ENCODE results near the gene FAN1. TPM values are rescaled to one million over a fixed set of nuclear protein-coding genes. Genes with fewer than 3 reads are reported as not detected.

The FAN1 gene
- total and polyA plus RNA-seq, 9 of the 15 experiments (the other 6 are each of a cell fraction or from before 2014, with no cell fraction given): 1.5 to 16.8 (median 12.0) TPM

GRCh38 chr15:30990446-30991254, 86.9 kb downstream of the FAN1 start (continued):
- TF ChIP-seq NCOA4 (IDR thresholded peaks at IDR 0.05; ENCODE audit: partially characterized antibody) (no peak), ZNF507 (tag; conservative IDR thresholded peaks at IDR 0.05) (no peak), MECOM (CRISPR knock-in tag; IDR thresholded peaks at IDR 0.05) (no peak), ZNF316 (IDR thresholded peaks at IDR 0.05) (no peak), BCLAF1 (IDR thresholded peaks at IDR 0.05; ENCODE audit: borderline replicate concordance in 1 of 2, control insufficient read depth in 1 of 2, low read depth in 2 of 2, low read length in 1 of 2) (no peak), ZNF134 (CRISPR knock-in tag; conservative IDR thresholded peaks at IDR 0.05) (no peak), ZNF436 (CRISPR knock-in tag; IDR thresholded peaks at IDR 0.05) (no peak), HDAC2 (IDR thresholded peaks at IDR 0.05) (no peak), SAFB2 (IDR thresholded peaks at IDR 0.05; ENCODE audit: borderline replicate concordance, low read depth, low read length, severe bottlenecking) (no peak), RNF2 (IDR thresholded peaks at IDR 0.05) (no peak), EHMT2 (IDR thresholded peaks at IDR 0.05) (no peak), PKNOX1 (IDR thresholded peaks at IDR 0.05) (peak; percentile 60; the same call in 1 of the 2 replicates), SIX5 (IDR thresholded peaks at IDR 0.05; ENCODE audit: borderline replicate concordance in 1 of 2, insufficient read depth in 1 of 2, low read depth in 1 of 2, low read length in 2 of 2) (no peak), ATF3 (IDR thresholded peaks at IDR 0.05) (no peak), ATF3 (CRISPR knock-in tag; conservative IDR thresholded peaks at IDR 0.05) (no peak), EP400 (IDR thresholded peaks at IDR 0.05) (0 out of 2 replicates have a peak, but pooled peaks have one; percentile 0), ZNF57 (CRISPR knock-in tag; IDR thresholded peaks at IDR 0.05) (no peak), MIER1 (IDR thresholded peaks at IDR 0.05; ENCODE audit: low read depth) (no peak), PRPF4 (IDR thresholded peaks at IDR 0.05; ENCODE audit: insufficient read depth, low read depth, low read length, poor library complexity, severe bottlenecking) (no peak)
- TF ChIP-seq, protein P1, sequence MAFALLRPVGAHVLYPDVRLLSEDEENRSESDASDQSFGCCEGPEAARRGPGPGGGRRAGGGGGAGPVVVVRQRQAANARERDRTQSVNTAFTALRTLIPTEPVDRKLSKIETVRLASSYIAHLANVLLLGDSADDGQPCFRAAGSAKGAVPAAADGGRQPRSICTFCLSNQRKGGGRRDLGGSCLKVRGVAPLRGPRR (CRISPR knock-in tag; IDR thresholded peaks at IDR 0.05): no peak
- TF ChIP-seq, protein P2, sequence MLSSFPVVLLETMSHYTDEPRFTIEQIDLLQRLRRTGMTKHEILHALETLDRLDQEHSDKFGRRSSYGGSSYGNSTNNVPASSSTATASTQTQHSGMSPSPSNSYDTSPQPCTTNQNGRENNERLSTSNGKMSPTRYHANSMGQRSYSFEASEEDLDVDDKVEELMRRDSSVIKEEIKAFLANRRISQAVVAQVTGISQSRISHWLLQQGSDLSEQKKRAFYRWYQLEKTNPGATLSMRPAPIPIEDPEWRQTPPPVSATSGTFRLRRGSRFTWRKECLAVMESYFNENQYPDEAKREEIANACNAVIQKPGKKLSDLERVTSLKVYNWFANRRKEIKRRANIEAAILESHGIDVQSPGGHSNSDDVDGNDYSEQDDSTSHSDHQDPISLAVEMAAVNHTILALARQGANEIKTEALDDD (IDR thresholded peaks at IDR 0.05): peak; percentile 86
